ENCODE measurements around the gene ABCA13. TPM values are rescaled to one million over a fixed set of nuclear protein-coding genes. Genes with fewer than 3 reads are reported as not detected.

Gene ABCA13
- total and polyA plus RNA-seq, 7 experiments from 2014 or later = 0.11 to 0.42 TPM; not detected in 5

- Histone ChIP-seq H3K4me1 (ENCODE audit: control insufficient read depth in 2 of 2, insufficient read depth in 2 of 2, low read length in 2 of 2) (no peaks in the 10 kb centered on the region), H3K9me3 (ENCODE audit: control insufficient read depth in 2 of 3, low read length in 3 of 3) (no peaks in the 10 kb centered on the region), H3K27me3 (ENCODE audit: control insufficient read depth in 2 of 2, insufficient read depth in 2 of 2, low read length in 2 of 2) (no peaks in the 10 kb centered on the region), H3K27ac (ENCODE audit: low read depth, low read length) (no peak overlapping the region), H3K4me3 (ENCODE audit: low read length) (no peak overlapping the region), H3K36me3 (ENCODE audit: control insufficient read depth in 2 of 3, insufficient read depth in 3 of 3, low read length in 3 of 3) (no peaks in the 10 kb centered on the region)
- Mint-ChIP-seq H3K27me3 (peaks cover 0 to 5% (median 0%) of the 10 kb centered on the region in 5 donors), H3K9me3 (peaks cover 0 to 11% (median 4%) of the 10 kb centered on the region in 11 donors), H3K27ac (no peak overlapping the region), H3K36me3 (no peaks in the 10 kb centered on the region), H3K4me1 (peaks cover 0 to 6% (median 0%) of the 10 kb centered on the region in 7 donors), H3K4me3 (no peak overlapping the region)
- POLR2A ChIA-PET = no interaction called here
- DNase-seq (no peak), ATAC-seq (no peak)
- CTCF ChIA-PET = no interaction called here
- intact Hi-C loops (cut with micrococcal nuclease) = no loop called here
Measured at GRCh38 chr7:48575516-48575915, 404.3 kb downstream of the ABCA13 start.

GRCh38 chr7:48587475-48587874, 416.2 kb downstream of the ABCA13 start:
- H3K27ac Mint-ChIP-seq = no peak overlapping the region
- H3K9me3 Mint-ChIP-seq = peaks cover 0 to 4% (median 0%) of the 10 kb centered on the region in 11 donors
- Histone ChIP-seq H3K9me3 (ENCODE audit: control insufficient read depth in 2 of 3, low read length in 3 of 3) (no peaks in the 10 kb centered on the region), H3K4me3 (ENCODE audit: low read length) (no peak overlapping the region), H3K27me3 (ENCODE audit: control insufficient read depth in 2 of 2, insufficient read depth in 2 of 2, low read length in 2 of 2) (no peaks in the 10 kb centered on the region), H3K36me3 (ENCODE audit: control insufficient read depth in 2 of 3, insufficient read depth in 3 of 3, low read length in 3 of 3) (no peaks in the 10 kb centered on the region), H3K4me1 (ENCODE audit: control insufficient read depth in 2 of 2, insufficient read depth in 2 of 2, low read length in 2 of 2) (no peaks in the 10 kb centered on the region), H3K27ac (ENCODE audit: low read depth, low read length) (no peak overlapping the region)
- POLR2A ChIA-PET = no interaction called here
- DNase-seq = no peak
- no peak overlapping the region for H3K4me3 Mint-ChIP-seq
- no peaks in the 10 kb centered on the region for H3K36me3 Mint-ChIP-seq
- peaks cover 0 to 4% (median 0%) of the 10 kb centered on the region in 5 donors for H3K27me3 Mint-ChIP-seq
- H3K4me1 Mint-ChIP-seq = no peaks in the 10 kb centered on the region
- no peak for ATAC-seq
- intact Hi-C loops (cut with micrococcal nuclease) = no loop called here
- CTCF ChIA-PET = no interaction called here

- H3K9me3 Mint-ChIP-seq = peaks cover 0 to 4% (median 0%) of the 10 kb centered on the region in 11 donors
- H3K9me3 ChIP-seq (ENCODE audit: control insufficient read depth in 2 of 3, low read length in 3 of 3) = no peaks in the 10 kb centered on the region
- H3K27me3 Mint-ChIP-seq = no peaks in the 10 kb centered on the region
- intact Hi-C loops (cut with micrococcal nuclease) = no loop called here
- no peak overlapping the region for H3K27ac Mint-ChIP-seq
- ATAC-seq = no peak
- no peaks in the 10 kb centered on the region for H3K27me3 ChIP-seq (ENCODE audit: control insufficient read depth in 2 of 2, insufficient read depth in 2 of 2, low read length in 2 of 2)
- no peak overlapping the region for H3K27ac ChIP-seq (ENCODE audit: low read depth, low read length)
- POLR2A ChIA-PET = no interaction called here
- no peak overlapping the region for H3K4me3 ChIP-seq (ENCODE audit: low read length)
- no peak for DNase-seq
- H3K4me1 Mint-ChIP-seq = no peaks in the 10 kb centered on the region
- CTCF ChIA-PET = no interaction called here
- H3K36me3 ChIP-seq (ENCODE audit: control insufficient read depth in 2 of 3, insufficient read depth in 3 of 3, low read length in 3 of 3) = no peaks in the 10 kb centered on the region
- H3K4me1 ChIP-seq (ENCODE audit: control insufficient read depth in 2 of 2, insufficient read depth in 2 of 2, low read length in 2 of 2) = no peaks in the 10 kb centered on the region
- no peak overlapping the region for H3K4me3 Mint-ChIP-seq
- no peaks in the 10 kb centered on the region for H3K36me3 Mint-ChIP-seq
Measured at GRCh38 chr7:48594349-48594748, 423.1 kb downstream of the ABCA13 start.

- Mint-ChIP-seq H3K27me3 (no peaks in the 10 kb centered on the region), H3K4me3 (no peak overlapping the region), H3K27ac (no peak overlapping the region), H3K9me3 (peaks cover 0 to 3% (median 0%) of the 10 kb centered on the region in 11 donors), H3K36me3 (no peaks in the 10 kb centered on the region), H3K4me1 (no peaks in the 10 kb centered on the region)
- POLR2A ChIA-PET = no interaction called here
- ATAC-seq = no peak
- no peak overlapping the region for H3K4me3 ChIP-seq (ENCODE audit: low read length)
- no peaks in the 10 kb centered on the region for H3K9me3 ChIP-seq (ENCODE audit: control insufficient read depth in 2 of 3, low read length in 3 of 3)
- intact Hi-C loops (cut with micrococcal nuclease) = no loop called here
- H3K27ac ChIP-seq (ENCODE audit: low read depth, low read length) = no peak overlapping the region
- CTCF ChIA-PET = no interaction called here
- H3K4me1 ChIP-seq (ENCODE audit: control insufficient read depth in 2 of 2, insufficient read depth in 2 of 2, low read length in 2 of 2) = no peaks in the 10 kb centered on the region
- no peaks in the 10 kb centered on the region for H3K36me3 ChIP-seq (ENCODE audit: control insufficient read depth in 2 of 3, insufficient read depth in 3 of 3, low read length in 3 of 3)
- H3K27me3 ChIP-seq (ENCODE audit: control insufficient read depth in 2 of 2, insufficient read depth in 2 of 2, low read length in 2 of 2) = no peaks in the 10 kb centered on the region
- no peak for DNase-seq
Measured at GRCh38 chr7:48595756-48596155, 424.5 kb downstream of the ABCA13 start.

GRCh38 chr7:48610705-48611104, 439.4 kb downstream of the ABCA13 start:
- intact Hi-C loops (cut with micrococcal nuclease) = no loop called here
- Histone ChIP-seq H3K36me3 (ENCODE audit: control insufficient read depth in 2 of 3, insufficient read depth in 3 of 3, low read length in 3 of 3) (no peaks in the 10 kb centered on the region), H3K9me3 (ENCODE audit: control insufficient read depth in 2 of 3, low read length in 3 of 3) (no peaks in the 10 kb centered on the region), H3K4me1 (ENCODE audit: control insufficient read depth in 2 of 2, insufficient read depth in 2 of 2, low read length in 2 of 2) (no peaks in the 10 kb centered on the region), H3K27me3 (ENCODE audit: control insufficient read depth in 2 of 2, insufficient read depth in 2 of 2, low read length in 2 of 2) (no peaks in the 10 kb centered on the region), H3K4me3 (ENCODE audit: low read length) (no peak overlapping the region), H3K27ac (ENCODE audit: low read depth, low read length) (no peak overlapping the region)
- ChIA-PET POLR2A (no interaction called here), CTCF (no interaction called here)
- Mint-ChIP-seq H3K36me3 (peaks cover 0 to 2% (median 0%) of the 10 kb centered on the region in 5 donors), H3K9me3 (peaks cover 0 to 11% (median 2%) of the 10 kb centered on the region in 11 donors), H3K4me1 (peaks cover 0 to 4% (median 0%) of the 10 kb centered on the region in 7 donors), H3K4me3 (no peak overlapping the region), H3K27me3 (peaks cover 0 to 4% (median 3%) of the 10 kb centered on the region in 5 donors), H3K27ac (no peak overlapping the region)
- ATAC-seq = no peak
- no peak for DNase-seq

GRCh38 chr7:48611993-48612392, 440.7 kb downstream of the ABCA13 start:
- Mint-ChIP-seq H3K4me1 (peaks cover 0 to 4% (median 0%) of the 10 kb centered on the region in 7 donors), H3K9me3 (peaks cover 0 to 9% (median 0%) of the 10 kb centered on the region in 11 donors), H3K4me3 (no peak overlapping the region), H3K27ac (no peak overlapping the region), H3K36me3 (peaks cover 0 to 2% (median 0%) of the 10 kb centered on the region in 5 donors), H3K27me3 (peaks cover 0 to 4% (median 0%) of the 10 kb centered on the region in 5 donors)
- ChIA-PET CTCF (no interaction called here), POLR2A (no interaction called here)
- Histone ChIP-seq H3K27ac (ENCODE audit: low read depth, low read length) (no peak overlapping the region), H3K27me3 (ENCODE audit: control insufficient read depth in 2 of 2, insufficient read depth in 2 of 2, low read length in 2 of 2) (no peaks in the 10 kb centered on the region), H3K4me1 (ENCODE audit: control insufficient read depth in 2 of 2, insufficient read depth in 2 of 2, low read length in 2 of 2) (no peaks in the 10 kb centered on the region), H3K9me3 (ENCODE audit: control insufficient read depth in 2 of 3, low read length in 3 of 3) (no peaks in the 10 kb centered on the region), H3K36me3 (ENCODE audit: control insufficient read depth in 2 of 3, insufficient read depth in 3 of 3, low read length in 3 of 3) (no peaks in the 10 kb centered on the region), H3K4me3 (ENCODE audit: low read length) (no peak overlapping the region)
- no peak for DNase-seq
- ATAC-seq = no peak
- intact Hi-C loops (cut with micrococcal nuclease) = no loop called here

GRCh38 chr7:48617508-48617907, 446.2 kb downstream of the ABCA13 start:
- no peak for ATAC-seq
- H3K9me3 Mint-ChIP-seq = peaks cover 0 to 7% (median 2%) of the 10 kb centered on the region in 11 donors
- H3K36me3 Mint-ChIP-seq = peaks cover 0 to 4% (median 0%) of the 10 kb centered on the region in 5 donors
- intact Hi-C loops (cut with micrococcal nuclease) = no loop called here
- ChIA-PET POLR2A (no interaction called here), CTCF (no interaction called here)
- H3K4me3 Mint-ChIP-seq = peak overlapping the region in 3 of 10 donors; percentile 13 to 46 (median 27)
- Histone ChIP-seq H3K4me3 (ENCODE audit: low read length) (no peak overlapping the region), H3K27ac (ENCODE audit: low read depth, low read length) (no peak overlapping the region), H3K4me1 (ENCODE audit: control insufficient read depth in 2 of 2, insufficient read depth in 2 of 2, low read length in 2 of 2) (no peaks in the 10 kb centered on the region), H3K36me3 (ENCODE audit: control insufficient read depth in 2 of 3, insufficient read depth in 3 of 3, low read length in 3 of 3) (no peaks in the 10 kb centered on the region), H3K27me3 (ENCODE audit: control insufficient read depth in 2 of 2, insufficient read depth in 2 of 2, low read length in 2 of 2) (no peaks in the 10 kb centered on the region), H3K9me3 (ENCODE audit: control insufficient read depth in 2 of 3, low read length in 3 of 3) (no peaks in the 10 kb centered on the region)
- H3K27ac Mint-ChIP-seq = no peak overlapping the region
- H3K4me1 Mint-ChIP-seq = peaks cover 0 to 6% (median 2%) of the 10 kb centered on the region in 7 donors
- DNase-seq = no peak
- H3K27me3 Mint-ChIP-seq = peaks cover 0 to 6% (median 0%) of the 10 kb centered on the region in 5 donors
